IPS-20b (cell line): ENCODE measurements around the gene CFAP69.

Experiments
- H3K27ac ChIP-seq: one replicate; pipeline ENCODE4 v1.5.1; 2013; ENCODE audit warnings: low read length
- H3K27me3 ChIP-seq: 2 replicates; pipeline ENCODE4 v1.6.1; 2013; ENCODE audit warnings: mild to moderate bottlenecking, low read length, inconsistent platforms; ENCODE audit not compliant: insufficient read depth
- H3K36me3 ChIP-seq: 2 replicates; pipeline ENCODE4 v1.6.1; 2013; ENCODE audit warnings: low read depth, mild to moderate bottlenecking, inconsistent platforms, low read length, moderate library complexity; ENCODE audit not compliant: insufficient read depth
- H3K4me1 ChIP-seq: 2 replicates; pipeline ENCODE4 v1.6.1; 2013; ENCODE audit warnings: mild to moderate bottlenecking, control low read depth, inconsistent platforms, low read length, moderate library complexity; ENCODE audit not compliant: insufficient read depth
- H3K4me3 ChIP-seq: 2 replicates; pipeline ENCODE4 v1.5.1; 2013; ENCODE audit warnings: mild to moderate bottlenecking, low read length, inconsistent platforms
- H3K9ac ChIP-seq: 2 replicates; pipeline ENCODE4 v1.6.1; 2013; ENCODE audit warnings: low read depth, mild to moderate bottlenecking, inconsistent platforms, low read length, moderate library complexity
- H3K9me3 ChIP-seq: 2 replicates; pipeline ENCODE4 v1.6.1; 2013; ENCODE audit warnings: mild to moderate bottlenecking, low read depth, low read length, inconsistent platforms; ENCODE audit not compliant: insufficient read depth

CFAP69 gene

DNA sequence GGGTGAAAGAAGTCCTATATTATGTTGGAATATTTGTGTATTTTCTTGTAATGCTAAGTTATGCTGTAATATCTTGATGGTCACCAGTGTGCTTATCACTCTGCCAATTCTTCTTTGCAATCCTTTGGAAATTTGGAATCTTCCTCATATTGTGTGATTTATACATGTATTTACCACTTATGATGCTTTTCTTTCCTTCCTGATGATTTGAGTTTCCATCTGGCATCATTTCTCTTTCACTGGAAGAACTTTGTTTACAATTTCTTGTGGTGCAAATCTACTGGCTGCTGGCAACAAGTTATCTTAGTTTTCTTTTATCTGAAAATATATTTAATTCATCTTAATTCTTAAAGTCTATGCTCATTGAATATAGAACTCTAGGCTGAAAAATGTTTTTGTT lies 29.2 kb downstream of the CFAP69 start:
- Histone ChIP-seq H3K4me3 (no peak overlapping the region), H3K9me3 (no peaks in the 10 kb centered on the region), H3K27ac (no peak overlapping the region), H3K9ac (no peak overlapping the region), H3K36me3 (no peaks in the 10 kb centered on the region), H3K27me3 (no peaks in the 10 kb centered on the region), H3K4me1 (no peaks in the 10 kb centered on the region)

DNA sequence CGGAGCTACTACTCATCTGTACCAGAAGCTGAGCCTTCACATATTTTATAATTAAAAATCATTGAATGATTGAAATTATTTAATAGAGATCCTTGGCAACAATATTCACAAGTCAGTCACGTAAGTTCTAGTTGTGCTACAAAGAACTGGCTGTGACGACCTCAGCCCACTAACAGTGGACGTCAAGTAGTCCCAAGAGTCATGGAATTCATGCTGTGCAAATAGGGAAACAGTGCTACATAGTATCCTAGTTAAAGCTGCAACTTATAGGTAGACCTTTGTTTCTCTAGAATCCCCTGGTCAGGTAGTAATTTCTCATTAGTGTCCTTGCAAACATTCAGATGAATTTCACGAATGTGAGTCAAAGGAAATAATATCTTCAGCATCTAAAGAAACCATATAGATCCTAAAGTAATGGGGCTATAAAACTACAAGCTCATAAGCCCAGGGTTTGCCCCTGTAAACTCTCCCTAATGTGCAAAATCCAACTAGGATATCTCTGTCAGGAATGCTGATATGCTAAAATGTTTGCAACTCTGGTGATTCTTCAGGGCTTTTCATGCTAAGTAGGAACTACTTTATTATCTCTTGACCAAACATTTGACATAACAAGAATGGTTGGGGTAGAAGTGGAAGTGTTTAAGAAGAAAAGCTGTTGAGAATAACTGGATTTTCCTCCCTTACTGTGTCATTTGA lies 31.2 kb downstream of the CFAP69 start:
- no peak overlapping the region for H3K27ac ChIP-seq
- H3K9me3 ChIP-seq, result no peaks in the 10 kb centered on the region
- no peaks in the 10 kb centered on the region for H3K4me1 ChIP-seq
- no peaks in the 10 kb centered on the region for H3K27me3 ChIP-seq
- H3K9ac ChIP-seq, result no peak overlapping the region
- H3K36me3 ChIP-seq, result no peaks in the 10 kb centered on the region
- no peak overlapping the region for H3K4me3 ChIP-seq

DNA sequence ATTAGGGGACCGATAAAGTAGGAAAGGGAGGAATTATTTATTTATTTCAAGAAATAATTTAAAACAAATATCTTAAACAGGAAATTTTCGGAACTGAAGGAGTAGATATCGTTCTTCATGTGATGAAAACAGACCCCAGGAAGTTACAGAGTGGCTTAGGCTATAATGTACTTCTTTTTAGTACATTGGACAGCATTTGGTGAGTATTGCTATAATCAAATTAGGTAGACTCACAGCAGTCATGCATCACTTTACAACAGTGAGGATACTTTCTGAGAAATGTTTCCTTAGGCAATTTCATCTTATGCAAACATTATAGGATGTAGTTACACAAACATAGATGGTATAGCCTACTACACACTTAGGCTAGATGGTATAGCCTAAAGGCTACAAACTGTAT lies 43.2 kb downstream of the CFAP69 start:
- no peaks in the 10 kb centered on the region for H3K36me3 ChIP-seq
- H3K4me1 ChIP-seq, result no peaks in the 10 kb centered on the region
- H3K9me3 ChIP-seq, result peaks cover 14% of the 10 kb centered on the region
- no peak overlapping the region for H3K27ac ChIP-seq
- no peak overlapping the region for H3K9ac ChIP-seq
- no peaks in the 10 kb centered on the region for H3K27me3 ChIP-seq
- no peak overlapping the region for H3K4me3 ChIP-seq

DNA sequence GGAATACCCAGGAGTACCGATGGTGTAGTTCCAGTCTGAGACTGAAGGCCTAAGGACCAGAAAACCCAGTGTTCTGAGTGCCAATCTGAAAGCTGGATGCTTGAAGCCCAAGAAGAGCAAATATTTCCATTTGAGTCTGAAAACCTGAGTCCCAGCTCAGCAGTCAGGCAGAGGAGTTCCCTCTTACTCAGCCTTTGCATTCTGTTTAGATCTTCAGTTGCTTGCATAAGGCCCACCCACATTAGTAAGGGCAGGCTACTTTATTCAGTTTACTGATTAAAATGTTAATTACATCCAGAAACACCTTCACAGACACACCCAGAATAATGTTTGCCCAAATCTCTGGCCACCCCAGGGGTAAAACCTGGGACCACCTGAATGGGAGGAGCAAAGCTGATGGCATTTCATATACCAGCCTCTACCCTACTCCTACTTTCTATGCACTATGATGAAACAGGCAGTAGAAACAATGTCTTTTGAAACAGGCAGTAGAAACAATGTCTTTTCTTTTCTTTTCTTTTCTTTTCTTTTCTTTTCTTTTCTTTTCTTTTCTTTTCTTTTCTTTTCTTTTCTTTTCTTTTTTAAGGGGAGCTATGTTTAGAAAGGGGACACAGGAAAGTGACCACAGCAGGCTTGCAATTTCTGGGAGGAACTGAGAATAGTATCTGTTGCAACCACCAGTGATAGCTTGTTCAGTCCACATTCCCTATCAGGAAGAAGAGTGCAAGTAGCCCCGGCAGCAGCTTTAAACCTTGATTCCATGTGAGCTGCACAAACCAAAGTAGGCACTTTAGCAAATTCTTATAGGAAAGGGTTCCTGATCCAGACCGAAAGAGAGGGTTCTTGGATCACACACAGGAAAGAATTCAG lies 45.5 kb downstream of the CFAP69 start:
- no peaks in the 10 kb centered on the region for H3K27me3 ChIP-seq
- H3K4me3 ChIP-seq, result no peak overlapping the region
- no peaks in the 10 kb centered on the region for H3K36me3 ChIP-seq
- no peak overlapping the region for H3K9ac ChIP-seq
- H3K27ac ChIP-seq, result no peak overlapping the region
- peaks cover 22% of the 10 kb centered on the region for H3K9me3 ChIP-seq
- no peaks in the 10 kb centered on the region for H3K4me1 ChIP-seq

DNA sequence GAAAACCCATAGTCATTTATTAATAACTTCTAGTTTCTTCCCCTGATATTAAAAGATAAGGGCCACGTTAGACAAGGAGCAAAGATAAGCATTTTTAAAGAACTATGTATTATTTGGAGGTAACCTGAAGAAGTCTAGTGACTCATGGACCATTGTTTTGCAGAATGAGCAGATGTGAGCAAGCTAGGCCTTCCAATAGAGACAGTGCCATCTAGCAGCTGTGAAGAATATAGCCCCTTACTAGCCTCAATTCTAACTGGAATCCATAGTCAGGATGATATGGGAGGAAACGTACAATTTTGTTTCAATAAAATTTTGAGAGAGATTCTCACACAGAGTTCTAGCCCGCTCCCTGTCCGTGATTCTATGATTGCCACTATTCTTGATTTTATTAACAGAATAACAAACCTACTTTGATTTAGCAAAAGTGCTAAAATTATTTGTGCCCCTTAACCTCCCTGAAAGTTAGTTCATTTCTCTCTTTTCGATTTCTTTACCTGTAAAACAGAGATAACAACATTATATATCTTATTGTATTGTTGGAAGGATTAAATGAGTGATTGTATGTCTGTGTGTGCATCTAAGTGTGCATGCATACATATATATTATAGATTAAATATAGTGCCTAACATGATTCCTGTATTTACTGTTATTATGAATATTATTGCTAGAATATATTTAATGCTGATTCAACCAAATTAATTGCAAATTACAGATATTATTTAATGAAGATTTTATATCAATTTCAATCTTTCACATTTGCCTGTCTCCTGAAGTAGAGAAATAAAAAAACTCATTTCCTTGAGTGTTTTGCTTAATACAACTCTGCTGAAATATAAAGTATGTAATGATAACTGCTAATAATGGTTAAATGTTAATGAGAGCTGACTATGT lies 53.4 kb downstream of the CFAP69 start:
- H3K9ac ChIP-seq, result no peak overlapping the region
- H3K27me3 ChIP-seq, result no peaks in the 10 kb centered on the region
- no peak overlapping the region for H3K4me3 ChIP-seq
- no peak overlapping the region for H3K27ac ChIP-seq
- peaks cover 5% of the 10 kb centered on the region; the same call in 1 of the 2 replicates for H3K9me3 ChIP-seq
- H3K36me3 ChIP-seq, result no peaks in the 10 kb centered on the region
- peaks cover 5% of the 10 kb centered on the region for H3K4me1 ChIP-seq

DNA sequence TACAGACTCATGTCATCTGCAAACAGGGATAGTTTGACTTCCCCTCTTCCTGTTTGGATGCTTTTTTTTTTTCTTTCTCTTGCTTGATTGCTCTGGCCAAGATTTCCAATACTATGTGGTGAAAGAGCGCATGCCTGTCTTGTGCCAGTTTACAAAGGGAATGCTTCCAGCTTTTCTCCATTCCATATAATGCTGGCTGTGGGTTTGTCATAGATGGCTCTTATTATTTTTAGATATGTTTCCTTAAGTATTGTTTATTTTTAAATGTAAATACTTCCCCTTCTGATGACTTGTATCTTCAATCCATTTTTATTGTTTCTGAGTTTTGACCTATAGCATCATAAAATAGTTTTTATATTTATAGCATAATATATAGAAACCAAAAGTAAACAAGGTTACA lies 58.3 kb downstream of the CFAP69 start:
- Histone ChIP-seq H3K9me3 (no peaks in the 10 kb centered on the region), H3K27me3 (no peaks in the 10 kb centered on the region), H3K4me1 (no peaks in the 10 kb centered on the region), H3K36me3 (no peaks in the 10 kb centered on the region), H3K9ac (no peak overlapping the region), H3K4me3 (no peak overlapping the region), H3K27ac (no peak overlapping the region)

DNA sequence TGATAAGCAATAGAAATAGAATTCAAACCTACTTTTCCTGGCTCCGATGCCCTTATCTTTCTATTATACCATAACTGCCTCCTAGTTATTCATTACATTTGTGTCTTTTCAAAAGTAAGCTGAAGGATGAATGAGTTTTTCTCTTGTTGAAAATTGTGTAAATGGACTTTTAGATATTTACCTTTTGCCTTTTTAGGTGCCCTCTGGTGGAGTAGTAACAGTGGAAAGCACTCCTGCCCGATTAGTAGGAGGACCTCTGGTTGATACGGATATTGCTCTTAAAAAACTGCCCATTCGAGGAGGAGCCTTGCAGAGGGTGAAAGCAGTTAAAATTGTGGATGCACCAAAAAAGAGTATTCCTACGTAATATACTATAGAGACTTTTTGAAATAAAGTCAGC lies 64.9 kb downstream of the CFAP69 start:
- Histone ChIP-seq H3K27ac (no peak overlapping the region), H3K4me3 (no peak overlapping the region), H3K36me3 (no peaks in the 10 kb centered on the region), H3K9ac (no peak overlapping the region), H3K4me1 (no peaks in the 10 kb centered on the region), H3K9me3 (no peaks in the 10 kb centered on the region), H3K27me3 (no peaks in the 10 kb centered on the region)

DNA sequence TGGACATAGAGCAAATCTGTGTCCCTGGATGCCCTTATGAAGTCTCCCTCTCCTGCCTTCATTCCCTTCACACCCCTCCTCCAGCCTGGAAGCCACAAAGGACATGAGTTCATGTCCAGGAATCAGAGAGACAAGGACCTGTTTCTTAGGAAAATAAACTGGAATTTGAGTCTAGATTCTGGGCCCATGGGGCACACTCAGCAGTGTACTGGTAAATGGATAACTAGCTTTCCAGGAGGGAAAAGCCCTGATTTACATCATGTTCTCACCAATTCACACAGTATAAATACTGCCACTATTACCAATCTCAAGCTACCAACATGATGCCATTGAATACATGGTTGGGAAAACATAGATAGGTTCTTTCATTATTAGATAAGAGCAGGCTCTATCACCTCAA lies 66.2 kb downstream of the CFAP69 start:
- Histone ChIP-seq H3K27me3 (no peaks in the 10 kb centered on the region), H3K9me3 (no peaks in the 10 kb centered on the region), H3K4me1 (peaks cover 1% of the 10 kb centered on the region; the same call in 1 of the 2 replicates), H3K27ac (no peak overlapping the region), H3K9ac (no peak overlapping the region), H3K4me3 (no peak overlapping the region), H3K36me3 (no peaks in the 10 kb centered on the region)

DNA sequence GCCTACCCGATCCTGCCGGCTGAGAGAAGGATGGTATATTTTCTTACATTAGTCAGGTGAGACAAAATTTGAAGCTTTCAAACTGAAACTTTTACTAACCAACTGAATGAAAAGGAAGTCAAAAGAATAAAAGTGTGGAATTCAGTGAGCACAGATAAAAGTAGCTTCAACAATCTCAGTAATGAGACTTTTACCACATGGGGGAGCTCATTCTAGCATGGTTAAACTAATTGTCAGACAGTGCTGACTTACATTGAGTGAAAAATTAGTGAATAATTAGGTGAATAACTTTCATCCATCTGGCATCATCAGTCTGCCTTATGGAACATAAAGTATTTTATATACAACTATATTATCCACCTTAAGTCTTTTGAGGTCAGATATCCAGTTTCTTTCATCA lies 67.8 kb downstream of the CFAP69 start:
- no peaks in the 10 kb centered on the region for H3K27me3 ChIP-seq
- H3K4me3 ChIP-seq, result no peak overlapping the region
- no peak overlapping the region for H3K27ac ChIP-seq
- H3K9me3 ChIP-seq, result no peaks in the 10 kb centered on the region
- peaks cover 7% of the 10 kb centered on the region; the same call in 1 of the 2 replicates for H3K4me1 ChIP-seq
- H3K9ac ChIP-seq, result no peak overlapping the region
- H3K36me3 ChIP-seq, result no peaks in the 10 kb centered on the region

DNA sequence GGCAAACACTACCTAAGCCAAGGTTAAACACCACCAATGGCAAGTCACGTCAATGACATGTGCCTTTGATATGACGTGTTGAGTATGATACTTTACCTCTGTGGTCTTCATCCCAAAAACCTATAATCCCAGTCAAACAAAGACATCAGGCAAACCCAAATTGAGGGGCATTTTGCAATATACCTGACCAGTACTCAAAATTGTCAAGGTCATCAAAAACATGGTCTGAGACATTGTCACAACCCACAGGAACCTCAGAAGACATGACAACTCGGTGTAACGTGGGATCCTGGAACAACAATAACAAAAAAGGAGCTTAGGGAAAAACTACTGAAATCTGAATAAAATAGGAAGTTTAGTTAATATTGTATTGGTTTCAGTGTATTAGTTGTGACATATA lies 68.9 kb downstream of the CFAP69 start:
- H3K4me1 ChIP-seq, result peaks cover 7% of the 10 kb centered on the region; the same call in 1 of the 2 replicates
- H3K4me3 ChIP-seq, result no peak overlapping the region
- no peaks in the 10 kb centered on the region for H3K36me3 ChIP-seq
- H3K9me3 ChIP-seq, result no peaks in the 10 kb centered on the region
- no peak overlapping the region for H3K27ac ChIP-seq
- H3K27me3 ChIP-seq, result peaks cover 4% of the 10 kb centered on the region
- no peak overlapping the region for H3K9ac ChIP-seq

DNA sequence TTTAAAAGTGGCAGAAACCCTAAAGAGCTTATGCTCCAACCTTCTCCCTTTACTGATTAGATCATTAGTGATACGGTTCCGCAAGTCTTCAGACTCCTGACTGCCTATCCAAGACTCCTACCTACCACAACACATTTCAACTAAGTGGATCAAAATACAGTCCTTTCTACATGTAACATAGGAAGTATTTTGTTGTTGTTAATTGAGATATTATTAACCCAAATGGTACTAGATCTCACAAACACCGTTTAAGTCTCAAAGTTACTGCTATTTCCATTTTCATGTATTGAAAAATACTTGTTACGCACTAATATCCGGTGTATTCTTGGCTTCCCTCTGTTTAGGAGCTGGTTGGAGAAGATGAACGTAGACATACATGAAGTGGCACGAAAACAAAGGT lies 75.0 kb downstream of the CFAP69 start:
- Histone ChIP-seq H3K36me3 (no peaks in the 10 kb centered on the region), H3K9me3 (no peaks in the 10 kb centered on the region), H3K27me3 (peaks cover 55% of the 10 kb centered on the region), H3K27ac (no peak overlapping the region), H3K9ac (no peak overlapping the region), H3K4me1 (peaks cover 7% of the 10 kb centered on the region; the same call in 1 of the 2 replicates), H3K4me3 (no peak overlapping the region)
